NCI-H2081 (cell line): Measurements from ENCODE around the gene TUB.

ENCODE experiments used
- DNase-seq, 2 experiments: peaks; one replicate each; lab custom pipeline; 2025; lab: John Stamatoyannopoulos, UW

Gene TUB

DNA sequence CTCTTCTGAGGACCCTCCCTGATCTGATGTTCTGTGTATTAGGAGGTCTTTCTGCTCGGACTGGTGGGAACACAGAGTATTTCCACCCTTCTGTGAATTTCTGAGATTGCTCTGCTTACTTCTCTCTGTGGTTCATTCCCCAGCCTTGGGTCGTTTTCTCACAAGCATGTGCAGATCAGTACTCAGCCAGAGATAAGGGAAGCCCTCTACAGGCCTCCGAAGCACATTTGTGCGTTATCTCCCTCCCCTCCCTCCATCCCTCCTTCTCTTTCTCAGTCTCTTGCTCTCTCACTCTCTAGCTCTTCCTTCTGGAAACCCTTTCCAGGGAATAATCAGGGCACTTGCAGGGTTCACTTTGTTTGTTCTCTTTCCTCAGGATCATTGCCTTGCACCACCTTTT is 35.2 kb upstream of the TUB start:
- no peak for DNase-seq

DNA sequence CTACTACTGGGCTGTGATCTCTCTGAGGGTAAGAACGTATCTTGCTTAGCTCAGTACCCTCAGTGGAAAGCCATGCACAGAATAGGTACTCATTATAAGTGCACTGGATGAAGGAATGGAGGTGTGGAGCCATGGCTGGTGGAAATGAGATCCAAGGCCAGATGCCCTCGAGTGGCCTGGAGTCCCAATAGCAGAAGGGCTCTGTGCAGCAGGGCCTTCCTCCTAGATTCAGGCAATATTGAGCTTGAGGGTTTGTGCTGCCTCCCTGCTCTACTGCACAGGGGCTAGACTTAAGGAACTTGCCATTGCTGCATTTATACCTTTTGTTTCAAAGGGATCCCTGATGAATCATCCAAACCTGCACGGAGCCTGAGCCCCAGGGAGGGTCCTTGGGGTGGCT is 33.6 kb upstream of the TUB start:
- no peak for DNase-seq

DNA sequence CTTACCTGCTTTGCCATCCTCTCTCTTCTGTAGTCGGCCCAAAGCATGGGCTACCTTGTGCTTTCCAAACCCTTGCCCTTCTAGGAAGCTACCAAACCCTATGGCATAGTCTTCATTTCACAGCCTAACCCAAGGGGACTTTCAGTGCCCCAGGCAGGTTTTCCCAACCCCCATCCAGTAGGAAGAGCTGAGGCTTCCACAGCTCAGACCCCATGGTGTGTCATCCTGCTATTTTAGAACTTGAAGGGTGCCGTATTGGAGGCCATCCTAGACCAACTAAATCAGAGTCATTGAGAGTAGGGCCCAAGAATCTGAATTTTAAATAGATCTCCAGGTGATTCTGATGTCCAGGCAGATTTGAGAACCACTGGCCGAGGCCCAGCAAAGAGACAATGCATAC is 31.9 kb upstream of the TUB start:
- DNase-seq = no peak

DNA sequence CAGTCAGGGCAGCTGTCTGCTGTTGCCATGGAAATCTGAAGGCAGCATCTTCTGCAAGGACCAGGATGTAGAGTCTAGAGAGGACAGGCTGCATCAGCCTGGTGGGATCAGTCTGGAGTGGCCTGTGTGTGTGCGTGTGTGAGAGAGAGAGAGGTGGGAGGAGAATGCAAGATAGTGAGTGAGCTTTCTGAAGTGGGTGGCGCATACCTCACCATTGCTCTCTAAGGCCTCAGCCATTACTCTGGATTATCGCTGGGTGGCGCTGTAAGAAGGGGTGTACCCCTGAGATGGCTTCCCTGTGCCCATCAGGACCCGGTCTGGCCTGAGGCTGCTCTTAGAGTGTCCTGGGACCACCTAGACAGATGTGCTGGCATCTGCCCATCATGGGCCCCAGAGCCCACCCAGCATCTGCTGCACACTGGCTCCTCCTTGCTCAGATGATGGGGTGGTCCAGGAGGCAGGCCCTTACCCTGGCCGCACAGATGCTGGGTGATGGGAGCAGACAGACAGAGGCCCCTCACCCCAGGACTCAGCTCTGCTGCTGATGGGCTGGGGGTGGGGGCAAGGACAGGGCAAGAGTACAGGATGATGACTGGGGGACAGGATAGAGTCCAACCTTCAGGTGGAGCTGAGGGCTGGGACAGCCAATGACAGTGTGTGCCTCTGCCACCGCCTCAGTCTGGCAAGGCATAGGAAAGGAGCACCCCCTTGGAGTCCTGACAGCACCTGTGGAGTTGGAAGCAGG is 25.7 kb upstream of the TUB start:
- DNase-seq = no peak

DNA sequence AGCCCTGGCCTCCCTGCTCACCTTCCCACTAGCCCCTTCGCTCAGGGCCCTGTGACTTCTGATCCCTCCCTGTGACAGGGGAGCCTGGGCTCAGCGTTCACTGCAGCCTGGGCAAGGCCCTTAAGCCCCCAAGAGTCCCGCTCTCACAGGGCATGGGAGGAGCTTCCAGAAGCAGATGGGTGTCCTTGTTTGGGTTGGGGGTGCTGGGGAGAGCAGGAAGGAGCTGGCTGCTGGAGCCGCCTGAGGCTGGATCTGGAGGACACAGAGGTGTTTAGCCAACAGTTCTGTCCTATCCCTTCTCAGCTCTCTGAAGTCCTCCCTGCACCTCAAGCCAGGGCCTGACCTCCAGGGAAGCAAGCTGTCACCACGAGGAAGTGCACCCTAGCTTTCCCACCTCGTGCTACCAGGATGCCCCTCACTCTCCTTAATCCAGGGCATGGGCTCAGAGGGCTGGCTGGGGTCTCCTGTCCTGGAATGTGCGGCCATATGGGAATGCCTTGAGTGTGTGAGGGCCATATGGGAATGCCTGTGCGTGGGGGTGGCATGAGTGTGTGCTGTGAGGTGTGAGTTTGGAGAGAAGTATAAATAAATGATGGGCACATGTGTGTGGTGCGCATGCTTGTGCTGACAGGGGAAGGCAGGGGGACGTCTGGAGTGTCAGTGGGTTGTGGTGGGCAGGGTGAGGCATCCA is 25.0 kb upstream of the TUB start:
- DNase-seq = no peak

DNA sequence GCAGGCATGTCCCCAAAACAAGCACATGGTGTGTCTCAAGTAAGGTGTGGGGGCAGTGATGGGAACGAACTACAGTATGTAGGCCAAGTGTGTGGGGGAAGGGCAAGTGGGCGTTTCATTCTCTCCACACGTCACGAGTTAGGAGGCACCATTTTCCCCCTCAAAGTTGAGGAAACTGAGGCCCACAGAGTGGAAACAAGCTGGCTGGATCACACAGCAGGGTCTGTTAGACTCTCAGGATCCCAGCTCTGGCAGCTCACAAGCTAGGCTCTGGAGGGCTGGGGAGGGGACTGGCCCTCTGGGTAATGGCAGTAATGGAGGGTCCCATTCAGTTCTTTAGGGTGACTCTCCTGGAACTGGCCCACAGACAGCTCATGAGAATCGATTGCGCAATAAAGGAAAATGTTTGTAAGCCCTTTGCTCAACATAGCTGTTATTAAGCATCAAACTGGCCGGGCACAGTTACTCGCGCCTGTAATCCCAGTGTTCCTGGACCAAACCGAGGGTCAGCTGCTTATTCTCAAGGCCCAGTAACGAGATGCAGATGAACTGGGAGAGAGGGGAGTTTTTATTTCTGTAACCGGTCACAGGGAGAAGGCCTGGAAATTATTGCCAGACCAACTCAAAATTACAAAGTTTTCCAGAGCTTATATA is 24.1 kb upstream of the TUB start:
- no peak for DNase-seq

DNA sequence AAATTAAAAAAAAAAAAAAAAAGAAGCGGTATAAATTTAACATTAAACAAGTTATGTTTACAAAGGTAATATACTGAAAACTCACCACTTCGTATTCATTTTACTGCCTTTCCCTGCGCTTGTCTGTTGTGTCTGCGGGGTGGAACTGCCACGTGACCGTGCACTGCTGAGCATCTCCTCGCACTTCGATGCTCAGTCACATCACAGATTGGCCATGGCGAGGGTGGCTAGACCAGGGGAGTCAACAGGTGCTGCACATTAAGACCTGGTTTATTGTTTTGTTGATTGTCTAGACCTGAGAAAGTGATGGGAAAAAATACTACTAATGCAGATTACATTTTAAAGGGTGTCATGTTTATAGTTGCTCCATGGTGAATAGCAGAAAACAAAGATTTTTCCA is 22.8 kb upstream of the TUB start:
- no peak for DNase-seq

DNA sequence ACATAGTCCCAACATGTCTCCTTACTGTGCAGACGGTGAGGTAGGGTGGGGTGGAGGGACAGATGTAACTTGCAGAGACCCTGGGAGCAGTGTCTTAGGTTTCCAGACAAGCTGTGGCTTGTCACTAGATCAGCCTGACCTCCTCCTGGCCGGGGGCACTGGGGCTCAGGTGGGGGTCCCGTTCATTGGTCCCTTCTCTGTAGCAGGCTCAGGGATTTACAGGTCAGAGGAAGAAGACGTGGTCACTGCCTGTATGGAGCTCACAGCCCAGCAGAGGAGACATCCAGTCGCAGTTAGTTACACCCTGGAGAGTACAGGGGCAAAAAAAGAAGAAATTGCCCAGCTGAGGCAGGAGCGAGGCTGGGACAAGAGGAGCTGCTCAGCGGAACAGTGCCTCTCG is 22.0 kb upstream of the TUB start:
- DNase-seq = no peak

DNA sequence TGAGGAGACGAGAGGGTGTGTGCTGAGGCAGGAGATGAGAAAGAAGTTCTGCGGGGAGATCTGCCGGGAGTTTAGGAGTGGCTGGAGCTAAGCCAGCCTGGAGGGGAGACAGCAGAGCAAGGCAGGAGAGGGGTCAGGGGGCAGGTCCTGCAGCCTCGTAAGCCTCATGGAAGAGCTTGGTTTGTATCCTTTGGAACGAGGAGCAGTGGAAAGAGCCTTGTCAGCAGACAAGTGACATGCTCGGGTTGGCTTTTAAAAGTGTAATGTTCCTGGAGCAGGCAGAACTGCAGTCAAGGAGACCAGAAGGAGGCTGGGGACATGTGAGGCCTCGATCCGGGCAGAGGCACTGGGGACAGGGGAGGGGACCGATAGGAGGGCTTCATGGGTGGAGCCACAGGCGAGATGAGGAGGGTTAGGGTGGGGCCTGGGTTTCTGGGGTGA is 21.4 kb upstream of the TUB start:
- DNase-seq = no peak

DNA sequence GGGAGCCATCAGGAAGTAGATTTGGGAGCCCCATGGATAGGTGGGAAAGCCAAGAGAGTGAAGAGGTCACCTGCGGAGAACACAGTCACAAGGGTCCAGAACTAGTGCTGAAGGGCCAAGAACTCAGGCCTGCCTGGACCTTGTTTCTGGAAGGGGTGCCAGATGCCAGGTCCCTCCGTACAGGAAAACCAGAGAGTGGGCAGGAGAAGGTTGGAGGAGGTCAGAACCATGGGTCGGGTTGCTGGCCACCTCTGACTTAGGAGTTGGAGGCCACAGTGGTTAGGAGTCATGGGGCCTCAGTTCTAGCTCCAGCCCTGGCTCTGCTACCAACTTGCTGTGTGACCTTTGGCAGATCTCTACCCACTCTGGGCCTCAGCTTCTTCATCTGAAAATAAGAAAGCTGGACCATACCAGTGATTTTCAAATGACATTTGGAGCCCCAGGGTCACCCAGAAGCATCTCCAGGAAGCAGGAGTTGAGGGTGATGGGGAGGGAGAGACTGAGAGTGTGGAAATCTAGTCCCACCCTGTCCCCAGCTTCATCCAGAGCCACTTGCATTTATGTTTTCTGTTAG is 20.8 kb upstream of the TUB start:
- no peak for DNase-seq

DNA sequence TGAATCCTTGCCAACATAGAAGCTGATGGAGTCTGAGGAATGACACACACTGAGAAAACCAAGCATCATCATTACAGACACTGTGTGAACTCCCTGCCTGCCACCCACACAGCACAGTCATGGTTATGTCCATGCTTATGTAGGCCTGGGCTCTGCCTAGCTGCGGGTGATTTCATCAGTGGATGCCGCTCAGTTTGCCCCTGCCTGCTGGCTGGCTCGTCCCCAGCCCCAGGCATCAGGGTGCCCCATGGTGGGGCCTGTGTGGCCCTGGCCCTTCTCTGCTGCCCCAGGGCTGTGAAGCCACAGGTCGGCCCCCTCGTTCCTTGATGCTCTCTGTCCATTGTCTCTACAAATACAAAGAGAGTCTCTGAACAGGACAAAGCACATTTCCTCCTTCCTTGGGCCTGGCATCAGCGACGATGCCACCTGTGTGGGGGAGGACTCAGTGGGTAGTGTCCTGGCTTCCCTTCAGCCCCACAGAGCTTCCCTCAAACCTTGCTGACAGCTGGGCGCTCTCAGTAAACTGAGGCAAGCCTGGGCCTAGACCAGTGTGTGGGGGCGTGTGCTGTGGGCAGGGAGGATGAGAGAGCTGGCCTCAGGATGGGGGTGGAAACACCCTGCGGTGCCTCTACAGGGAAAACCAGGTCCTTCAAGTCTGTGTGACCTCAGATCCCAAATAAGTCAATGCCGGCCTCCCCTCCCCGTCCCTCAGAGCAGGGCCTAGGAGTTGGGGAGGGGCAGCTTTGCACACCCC is 20.0 kb upstream of the TUB start:
- DNase-seq = no peak

DNA sequence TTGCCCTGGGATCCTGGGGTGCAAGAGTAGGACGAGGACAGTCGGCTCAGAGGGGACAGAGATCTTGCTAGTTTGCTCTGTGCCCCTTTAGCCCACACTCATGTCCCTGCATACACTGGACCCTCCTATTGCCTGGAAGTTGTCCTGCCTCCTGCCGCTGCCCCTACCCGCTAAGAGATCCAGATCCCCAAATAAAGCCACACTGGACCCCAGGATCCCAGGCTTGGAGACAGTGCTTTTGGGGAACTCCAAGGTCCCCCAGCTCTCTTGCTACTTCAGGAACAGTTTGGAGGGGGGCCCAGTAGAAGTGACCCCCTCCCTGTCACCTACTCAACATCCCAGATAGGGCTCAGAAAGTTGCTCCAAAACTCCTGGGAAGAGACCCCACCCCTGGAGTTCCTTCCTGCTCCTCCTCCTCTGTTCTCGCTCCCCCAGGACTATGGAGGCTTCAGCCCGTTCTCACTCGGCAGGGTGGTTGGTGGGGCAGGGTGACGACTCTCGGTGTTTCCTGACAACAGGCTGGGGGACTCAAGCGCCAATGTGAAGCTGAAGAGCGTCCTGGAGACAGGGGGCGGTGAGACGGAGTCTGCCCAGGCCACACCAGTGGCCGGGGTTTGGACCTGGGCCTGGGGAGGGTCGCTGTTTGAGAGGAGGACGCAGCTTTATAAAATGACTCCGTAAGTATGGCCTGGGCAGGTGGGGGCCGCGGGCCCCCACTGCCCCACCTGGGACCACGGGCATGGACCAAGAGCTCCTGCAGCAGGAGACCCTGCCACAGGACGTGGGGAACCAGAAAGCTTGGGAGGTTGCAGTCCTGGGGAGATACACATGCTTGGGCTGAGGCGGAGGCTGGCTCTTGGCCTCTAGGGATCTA is 19.2 kb upstream of the TUB start:
- DNase-seq = no peak

DNA sequence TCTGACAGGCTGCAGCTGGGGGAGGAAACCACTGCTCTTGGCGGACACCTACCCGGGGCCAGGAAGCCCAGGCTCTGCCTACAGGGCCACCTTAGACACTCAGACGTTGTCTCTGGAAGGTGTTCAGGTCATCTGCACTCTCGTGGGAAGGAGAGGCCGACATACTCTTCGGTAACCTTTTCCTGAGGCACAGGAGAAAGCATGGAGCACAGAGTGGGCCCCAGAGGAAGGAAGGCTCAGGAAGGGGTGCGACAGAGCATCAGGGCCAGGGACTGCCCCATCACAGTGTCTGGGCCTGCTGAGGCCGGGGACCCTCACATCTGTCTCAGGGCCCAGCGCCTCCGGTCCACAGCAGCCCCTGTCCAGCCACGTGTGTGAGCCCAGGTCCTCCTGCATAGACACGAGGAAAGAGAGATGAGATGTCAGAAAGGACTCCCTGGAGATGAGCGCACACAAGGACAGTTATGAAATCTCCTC is 18.2 kb upstream of the TUB start:
- no peak for DNase-seq

DNA sequence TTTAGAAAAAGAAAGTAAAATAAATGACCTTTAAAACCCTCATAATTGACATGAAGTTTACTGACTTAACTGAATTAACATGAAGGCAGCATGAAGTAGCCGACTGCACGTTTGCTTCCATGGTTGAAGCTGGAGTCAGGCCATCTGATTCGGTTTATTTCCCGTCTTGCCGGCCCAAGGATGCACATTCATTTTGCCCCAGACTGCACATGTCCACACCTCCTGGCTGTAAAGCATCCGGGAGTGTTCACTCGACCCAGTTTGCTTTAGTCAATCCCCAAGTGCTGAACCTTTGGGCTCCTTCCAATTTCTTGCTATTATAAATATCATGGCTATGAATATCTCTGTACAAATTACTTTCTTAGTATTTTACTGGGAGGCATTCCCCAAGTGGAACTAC is 17.7 kb upstream of the TUB start:
- DNase-seq = no peak

DNA sequence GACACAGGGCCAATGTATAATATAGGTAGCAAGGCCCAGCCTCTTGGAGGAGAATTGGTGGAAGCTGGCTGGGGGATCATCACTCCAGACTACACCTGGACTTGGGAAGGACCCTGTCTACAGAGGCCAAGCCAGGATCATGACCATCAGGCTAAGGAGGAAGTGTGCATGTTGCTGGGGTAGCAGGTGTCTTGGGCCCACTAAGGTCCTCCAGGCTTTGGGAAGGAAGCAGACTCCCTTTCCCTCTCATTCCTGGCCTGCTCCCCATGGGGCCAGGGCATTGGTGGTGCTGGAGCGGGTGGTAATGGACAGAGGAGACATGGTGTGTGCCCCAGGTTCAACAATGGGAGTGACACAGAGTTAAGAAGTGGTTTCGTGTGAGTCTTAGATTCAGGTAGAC is 16.0 kb upstream of the TUB start:
- no peak for DNase-seq

DNA sequence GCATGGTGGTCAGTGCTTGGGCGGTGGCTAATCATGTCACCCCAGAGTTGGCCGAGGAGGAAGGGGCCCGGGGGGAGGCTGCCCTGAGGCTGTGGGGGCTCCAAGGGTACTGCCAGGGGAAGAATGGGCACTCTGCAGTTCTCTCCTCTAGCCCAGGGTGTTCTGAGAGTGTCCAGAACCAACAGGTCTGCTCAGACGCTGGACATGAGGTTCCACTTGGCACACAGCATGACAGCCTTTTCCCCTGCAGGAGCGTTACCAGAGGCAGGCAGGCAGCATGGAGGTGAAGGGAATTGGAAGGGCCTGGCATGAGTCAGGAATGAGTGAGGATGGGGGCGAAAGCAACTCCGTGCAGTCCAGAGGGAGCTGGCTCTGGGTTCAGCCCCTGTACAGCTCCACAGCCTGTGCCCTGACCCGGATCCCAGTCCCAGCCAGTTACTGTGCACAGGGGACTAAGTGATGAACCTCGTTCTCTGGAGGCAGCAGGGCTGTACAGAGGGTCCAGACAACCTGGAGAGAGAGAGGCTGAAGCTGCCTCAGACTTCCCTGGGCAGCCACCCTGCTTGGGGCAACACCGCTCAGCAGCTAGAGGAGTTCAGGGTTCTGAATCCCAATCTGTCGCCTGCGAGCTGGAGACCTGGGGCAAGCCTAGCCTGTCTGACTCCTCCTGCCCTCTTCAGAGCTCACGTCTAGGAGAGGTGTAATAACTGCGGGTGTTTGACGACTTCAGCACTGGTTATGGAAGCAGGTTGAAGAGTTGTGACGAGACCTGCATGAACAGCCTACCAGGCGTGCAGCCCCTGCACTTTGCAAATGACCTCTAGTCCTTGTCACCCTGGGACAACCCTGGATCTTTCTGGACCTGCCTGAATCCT is 14.7 kb upstream of the TUB start:
- no peak for DNase-seq

DNA sequence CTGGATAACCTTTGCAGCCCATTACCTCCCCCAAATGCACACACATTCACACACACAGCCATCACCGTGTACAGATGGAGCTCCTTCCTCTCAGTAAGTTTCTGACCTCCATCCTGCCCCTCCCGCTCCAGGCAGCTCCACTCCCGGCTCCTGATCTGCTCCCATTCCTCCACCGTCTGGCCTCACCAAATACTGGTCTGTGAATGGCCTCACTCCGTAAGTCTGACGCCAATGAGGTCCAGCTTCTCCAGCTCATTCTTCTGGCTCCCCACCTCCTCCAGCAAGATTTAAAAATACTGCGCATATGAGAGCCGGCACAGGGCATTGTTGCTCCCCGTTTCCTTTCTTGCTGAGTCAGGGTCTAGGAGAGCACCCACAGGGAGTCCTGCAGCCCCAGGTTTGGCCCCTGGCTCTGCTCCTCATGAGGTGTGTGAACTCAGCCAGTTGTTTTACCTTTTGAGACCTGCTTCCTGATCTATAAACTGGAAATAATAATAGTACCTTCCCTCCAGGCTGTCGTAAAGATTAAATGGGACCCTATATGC is 14.0 kb upstream of the TUB start:
- DNase-seq = no peak

DNA sequence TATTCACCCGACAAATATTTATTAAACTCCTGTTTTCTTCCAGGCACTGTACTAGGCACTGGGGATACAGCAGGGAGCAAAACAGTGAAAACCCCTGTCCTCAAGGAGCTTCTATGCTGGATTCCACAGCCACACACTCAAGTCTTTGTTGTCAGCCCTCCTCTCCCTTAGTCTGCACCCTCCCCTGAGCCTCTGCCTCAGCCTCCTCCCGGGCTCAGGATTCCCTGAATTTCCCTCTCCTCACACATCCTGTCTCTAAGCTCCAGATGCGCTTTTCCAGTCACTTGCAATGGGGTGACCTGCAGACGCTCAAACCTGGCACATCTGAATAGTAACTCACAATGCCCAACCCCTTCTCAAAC is 13.5 kb upstream of the TUB start:
- no peak for DNase-seq

DNA sequence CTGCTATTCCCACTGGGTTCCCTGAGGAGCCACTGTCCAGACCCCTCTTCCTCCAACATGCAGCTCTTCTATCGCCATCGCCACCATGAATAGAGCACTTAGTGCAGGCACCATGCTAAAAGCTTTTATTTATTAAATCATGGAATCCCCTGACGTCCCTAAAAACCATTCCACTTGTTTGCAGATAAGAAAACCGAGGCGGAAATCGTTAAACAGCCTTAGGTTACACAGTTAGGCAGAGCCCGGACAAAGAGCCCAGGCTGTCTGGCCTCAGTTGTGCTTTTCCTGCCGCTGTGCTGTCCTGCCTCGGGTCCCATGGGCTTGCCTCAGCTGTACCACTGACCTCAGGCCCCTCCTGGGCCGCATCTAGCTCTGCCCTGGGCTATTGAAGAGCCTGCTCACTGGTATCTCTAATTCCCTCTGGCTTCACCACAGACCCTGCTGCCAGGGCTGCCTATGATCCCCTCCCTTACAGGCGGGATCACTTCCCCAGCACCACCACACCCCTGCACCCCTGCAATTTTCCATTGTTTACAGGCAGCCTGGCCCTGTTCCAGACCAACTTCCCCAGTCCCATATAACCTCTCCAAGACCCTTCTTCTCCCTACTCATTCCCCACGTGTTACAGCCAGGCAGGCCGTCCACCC is 13.0 kb upstream of the TUB start:
- no peak for DNase-seq
